Liver (tissue), 9 donors: ENCODE results near the gene CASD1. TPM values are rescaled to one million over a fixed set of nuclear protein-coding genes. Genes with fewer than 3 reads are reported as not detected.

Experiments
- DNase-seq: peaks from one replicate; pipeline ENCODE4 v3.0.0-alpha.2; 2017; ENCODE audit warnings: low spot score
- H3K27ac ChIP-seq, 2 donors: one replicate each; pipeline ENCODE4 v1.7.0; 2013; ENCODE audit warnings: inconsistent platforms in 2 of 2, low read length in 2 of 2, control low read depth in 1 of 2, low read depth in 1 of 2, mild to moderate bottlenecking in 1 of 2
- H3K27me3 ChIP-seq, 4 donors: one replicate each; pipeline versions ENCODE4 v1.6.1 to v1.7.0; 2013; ENCODE audit warnings: low read length in 3 of 4, inconsistent platforms in 1 of 4, mild to moderate bottlenecking in 1 of 4, moderate library complexity in 1 of 4; ENCODE audit not compliant: control insufficient read depth in 4 of 4, insufficient read depth in 4 of 4
- H3K36me3 ChIP-seq, 4 donors: one replicate each; pipeline versions ENCODE4 v1.6.1 to v1.7.0; 2013; ENCODE audit warnings: low read length in 3 of 4, mild to moderate bottlenecking in 3 of 4, low read depth in 1 of 4, moderate library complexity in 1 of 4; ENCODE audit not compliant: control insufficient read depth in 4 of 4, insufficient read depth in 3 of 4
- H3K4me1 ChIP-seq, 4 donors: one replicate each; pipeline versions ENCODE4 v1.6.1 to v1.7.0; 2013; ENCODE audit warnings: low read length in 3 of 4, mild to moderate bottlenecking in 3 of 4, moderate library complexity in 1 of 4; ENCODE audit not compliant: control insufficient read depth in 4 of 4, insufficient read depth in 4 of 4
- H3K4me3 ChIP-seq, 3 donors: one replicate each; pipeline versions ENCODE4 v1.6.1 to v1.7.0; 2013; ENCODE audit warnings: low read length in 3 of 3, control low read depth in 1 of 3, low read depth in 1 of 3, mild to moderate bottlenecking in 1 of 3
- H3K9ac ChIP-seq, 2 donors: one replicate each; pipeline ENCODE4 v1.7.0; 2013; ENCODE audit warnings: low read length in 2 of 2, mild to moderate bottlenecking in 2 of 2, moderate library complexity in 2 of 2, control low read depth in 1 of 2, low read depth in 1 of 2
- H3K9me3 ChIP-seq, 4 donors: one replicate each; pipeline versions ENCODE4 v1.6.1 to v1.7.0; 2013; ENCODE audit warnings: low read length in 3 of 4; ENCODE audit not compliant: control insufficient read depth in 4 of 4
- ATF3 ChIP-seq: IDR thresholded peaks from 2 replicates; pipeline ENCODE4 v1.6.1; 2016; ENCODE audit warnings: antibody characterized with exemption
- CTCF ChIP-seq: fragments of 150-350 bp; IDR thresholded peaks from 2 replicates; pipeline ENCODE4 v1.5.1; 2017; ENCODE audit warnings: improper control_type of control experiment, low read depth, low read length; ENCODE audit not compliant: missing input control
- EGR1 ChIP-seq, 2 donors: IDR thresholded peaks; 2 replicates each; pipeline ENCODE4 v1.6.1; 2016 to 2018; ENCODE audit warnings: antibody characterized with exemption in 2 of 2, low read depth in 2 of 2
- FOXA1 ChIP-seq: IDR thresholded peaks from 2 replicates; pipeline ENCODE4 v1.6.1; 2016; ENCODE audit warnings: antibody characterized with exemption
- FOXA2 ChIP-seq: IDR thresholded peaks from 2 replicates; pipeline ENCODE4 v1.6.1; 2016; ENCODE audit warnings: antibody characterized with exemption
- GABPA ChIP-seq, 2 donors: IDR thresholded peaks in 1 of 2; conservative IDR thresholded peaks in 1 of 2; 2 replicates each; pipeline ENCODE4 v1.6.1; 2016; ENCODE audit warnings: antibody characterized with exemption in 2 of 2, mild to moderate bottlenecking in 1 of 2, moderate library complexity in 1 of 2
- HNF4A ChIP-seq, 2 donors: conservative IDR thresholded peaks; 2 replicates each; pipeline ENCODE4 v1.6.1; 2016; ENCODE audit warnings: antibody characterized with exemption in 2 of 2, mild to moderate bottlenecking in 2 of 2
- HNF4G ChIP-seq: IDR thresholded peaks from 2 replicates; pipeline ENCODE4 v1.6.1; 2016; ENCODE audit warnings: antibody characterized with exemption
- JUND ChIP-seq, 2 donors: IDR thresholded peaks; 2 replicates each; pipeline ENCODE4 v1.6.1; 2016; ENCODE audit warnings: antibody characterized with exemption in 2 of 2
- MAX ChIP-seq: IDR thresholded peaks from 2 replicates; pipeline ENCODE4 v1.6.1; 2016; ENCODE audit warnings: antibody characterized with exemption
- NR2F2 ChIP-seq: IDR thresholded peaks from 2 replicates; pipeline ENCODE4 v1.6.1; 2016; ENCODE audit warnings: antibody characterized with exemption
- RAD21 ChIP-seq, 2 donors: IDR thresholded peaks; 2 replicates each; pipeline ENCODE4 v1.6.1; 2016; ENCODE audit warnings: antibody characterized with exemption in 2 of 2, mild to moderate bottlenecking in 2 of 2
- SP1 ChIP-seq: IDR thresholded peaks from 2 replicates; pipeline ENCODE4 v1.6.1; 2018; ENCODE audit warnings: antibody characterized with exemption, mild to moderate bottlenecking
- TAF1 ChIP-seq: conservative IDR thresholded peaks from 2 replicates; pipeline ENCODE4 v1.6.1; 2016; ENCODE audit warnings: antibody characterized with exemption, mild to moderate bottlenecking
- YY1 ChIP-seq: IDR thresholded peaks from 2 replicates; pipeline ENCODE4 v1.6.1; 2016; ENCODE audit warnings: antibody characterized with exemption, mild to moderate bottlenecking
- polyA plus RNA-seq, 2 donors: library from polyadenylated mRNA; stranded (reverse) in 1 of 2; unstranded in 1 of 2; fragments of 200-250 nt in 1 of 2; fragments of >200 nt in 1 of 2; fragmentation: Nextera tagmentation in 1 of 2; extraction: Ambion mirVana in 1 of 2; gene quantifications; one replicate each; pipeline versions ENCODE4 v1.2.1 to v1.2.3, GENCODE V29; 2013 to 2015
- total RNA-seq, 2 donors: library from RNA; depleted of rRNA; stranded (reverse); fragments of >200 nt; gene quantifications; one replicate each; pipeline ENCODE4 v1.2.3, GENCODE V29; 2014
- TF ChIP-seq, protein P1 (sequence below): IDR thresholded peaks from 2 replicates; pipeline ENCODE4 v1.6.1; 2016; ENCODE audit warnings: antibody characterized with exemption, mild to moderate bottlenecking
- TF ChIP-seq, protein P2 (sequence below): IDR thresholded peaks from 2 replicates; pipeline ENCODE4 v1.6.1; 2016; ENCODE audit warnings: antibody characterized with exemption
- donor health status: healthy.
- donor health status: healthy.
- donor health status: healthy.
- donor health status: healthy.
- donor health status: healthy.

CASD1 gene
- total and polyA plus RNA-seq, 4 donors, result 3.8 to 14.1 (median 8.1) TPM

DNA sequence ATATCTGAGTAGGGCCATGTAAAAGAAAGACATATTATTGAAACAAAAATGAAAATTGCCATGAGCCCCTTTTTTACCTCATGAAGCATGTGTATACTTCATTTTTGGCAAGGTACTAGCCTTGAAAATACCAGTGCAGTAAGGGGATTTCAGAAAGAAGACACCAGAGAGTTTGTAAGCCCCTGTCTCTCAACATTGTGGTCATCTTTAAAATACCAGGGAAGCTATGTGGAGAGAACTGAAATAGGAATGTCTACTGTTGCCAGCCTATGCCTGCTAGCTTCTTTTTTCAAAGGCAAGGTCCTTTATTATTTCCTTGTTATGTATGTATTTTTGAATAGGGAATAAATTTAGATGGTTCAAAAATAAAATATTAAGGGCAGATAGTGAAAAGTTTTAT lies 57.8 kb downstream of the CASD1 start:
- Histone ChIP-seq H3K4me1 (no peaks in the 10 kb centered on the region), H3K36me3 (peaks cover 0 to 2% (median 0%) of the 10 kb centered on the region in 4 donors), H3K9me3 (no peaks in the 10 kb centered on the region), H3K27ac (no peak overlapping the region), H3K4me3 (no peak overlapping the region), H3K27me3 (no peaks in the 10 kb centered on the region), H3K9ac (no peak overlapping the region)
- TF ChIP-seq FOXA1, result no peak
- TF ChIP-seq CTCF, result no peak
- TF ChIP-seq MAX, result no peak
- no peak for TF ChIP-seq SP1
- DNase-seq, result no peak

DNA sequence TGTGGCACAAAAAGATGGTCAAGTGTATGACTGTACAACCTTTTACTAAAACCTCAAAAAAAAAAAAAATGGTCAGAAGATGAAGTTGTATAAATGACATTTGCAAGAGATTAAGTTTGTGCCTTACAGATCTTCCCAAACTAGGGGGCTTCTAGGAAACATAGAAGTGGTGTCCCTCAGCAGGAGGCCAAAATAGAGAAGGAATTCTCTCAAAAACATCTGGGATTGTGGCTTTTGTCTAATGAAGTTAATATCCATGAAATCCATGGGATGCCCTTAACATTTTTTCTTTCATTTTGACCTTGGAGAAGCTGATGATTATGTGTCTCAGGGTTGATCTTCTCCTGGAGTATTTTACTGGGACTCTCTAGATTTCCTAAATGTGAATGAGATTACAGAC lies 62.2 kb downstream of the CASD1 start:
- H3K27me3 ChIP-seq, result no peaks in the 10 kb centered on the region
- H3K27ac ChIP-seq, result no peak overlapping the region
- TF ChIP-seq YY1 (no peak), CTCF (no peak), ATF3 (no peak), EGR1 (IDR thresholded peaks at IDR 0.05; ENCODE audit: low read depth in 2 of 2) (no peak), HNF4G (no peak), JUND (IDR thresholded peaks at IDR 0.05) (no peak), FOXA1 (no peak), HNF4A (conservative IDR thresholded peaks at IDR 0.05) (no peak), TAF1 (no peak), RAD21 (IDR thresholded peaks at IDR 0.05) (no peak), FOXA2 (no peak), NR2F2 (no peak), SP1 (no peak), MAX (no peak), GABPA (IDR thresholded peaks at IDR 0.05 in 1 of 2, conservative IDR thresholded peaks at IDR 0.05 in 1 of 2) (no peak)
- TF ChIP-seq, protein P1, sequence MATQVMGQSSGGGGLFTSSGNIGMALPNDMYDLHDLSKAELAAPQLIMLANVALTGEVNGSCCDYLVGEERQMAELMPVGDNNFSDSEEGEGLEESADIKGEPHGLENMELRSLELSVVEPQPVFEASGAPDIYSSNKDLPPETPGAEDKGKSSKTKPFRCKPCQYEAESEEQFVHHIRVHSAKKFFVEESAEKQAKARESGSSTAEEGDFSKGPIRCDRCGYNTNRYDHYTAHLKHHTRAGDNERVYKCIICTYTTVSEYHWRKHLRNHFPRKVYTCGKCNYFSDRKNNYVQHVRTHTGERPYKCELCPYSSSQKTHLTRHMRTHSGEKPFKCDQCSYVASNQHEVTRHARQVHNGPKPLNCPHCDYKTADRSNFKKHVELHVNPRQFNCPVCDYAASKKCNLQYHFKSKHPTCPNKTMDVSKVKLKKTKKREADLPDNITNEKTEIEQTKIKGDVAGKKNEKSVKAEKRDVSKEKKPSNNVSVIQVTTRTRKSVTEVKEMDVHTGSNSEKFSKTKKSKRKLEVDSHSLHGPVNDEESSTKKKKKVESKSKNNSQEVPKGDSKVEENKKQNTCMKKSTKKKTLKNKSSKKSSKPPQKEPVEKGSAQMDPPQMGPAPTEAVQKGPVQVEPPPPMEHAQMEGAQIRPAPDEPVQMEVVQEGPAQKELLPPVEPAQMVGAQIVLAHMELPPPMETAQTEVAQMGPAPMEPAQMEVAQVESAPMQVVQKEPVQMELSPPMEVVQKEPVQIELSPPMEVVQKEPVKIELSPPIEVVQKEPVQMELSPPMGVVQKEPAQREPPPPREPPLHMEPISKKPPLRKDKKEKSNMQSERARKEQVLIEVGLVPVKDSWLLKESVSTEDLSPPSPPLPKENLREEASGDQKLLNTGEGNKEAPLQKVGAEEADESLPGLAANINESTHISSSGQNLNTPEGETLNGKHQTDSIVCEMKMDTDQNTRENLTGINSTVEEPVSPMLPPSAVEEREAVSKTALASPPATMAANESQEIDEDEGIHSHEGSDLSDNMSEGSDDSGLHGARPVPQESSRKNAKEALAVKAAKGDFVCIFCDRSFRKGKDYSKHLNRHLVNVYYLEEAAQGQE, result no peak
- TF ChIP-seq, protein P2, sequence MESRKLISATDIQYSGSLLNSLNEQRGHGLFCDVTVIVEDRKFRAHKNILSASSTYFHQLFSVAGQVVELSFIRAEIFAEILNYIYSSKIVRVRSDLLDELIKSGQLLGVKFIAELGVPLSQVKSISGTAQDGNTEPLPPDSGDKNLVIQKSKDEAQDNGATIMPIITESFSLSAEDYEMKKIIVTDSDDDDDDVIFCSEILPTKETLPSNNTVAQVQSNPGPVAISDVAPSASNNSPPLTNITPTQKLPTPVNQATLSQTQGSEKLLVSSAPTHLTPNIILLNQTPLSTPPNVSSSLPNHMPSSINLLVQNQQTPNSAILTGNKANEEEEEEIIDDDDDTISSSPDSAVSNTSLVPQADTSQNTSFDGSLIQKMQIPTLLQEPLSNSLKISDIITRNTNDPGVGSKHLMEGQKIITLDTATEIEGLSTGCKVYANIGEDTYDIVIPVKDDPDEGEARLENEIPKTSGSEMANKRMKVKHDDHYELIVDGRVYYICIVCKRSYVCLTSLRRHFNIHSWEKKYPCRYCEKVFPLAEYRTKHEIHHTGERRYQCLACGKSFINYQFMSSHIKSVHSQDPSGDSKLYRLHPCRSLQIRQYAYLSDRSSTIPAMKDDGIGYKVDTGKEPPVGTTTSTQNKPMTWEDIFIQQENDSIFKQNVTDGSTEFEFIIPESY, result no peak
- DNase-seq, result no peak
- H3K4me3 ChIP-seq, result no peak overlapping the region
- no peak overlapping the region for H3K9ac ChIP-seq
- H3K36me3 ChIP-seq, result peaks cover 0 to 2% (median 0%) of the 10 kb centered on the region in 4 donors
- no peaks in the 10 kb centered on the region for H3K4me1 ChIP-seq
- peaks cover 0 to 11% (median under 1%) of the 10 kb centered on the region in 4 donors for H3K9me3 ChIP-seq
